Upper lobe of left lung (tissue), 6 donors: ENCODE measurements around the gene NACC2. TPM values are rescaled to one million over a fixed set of nuclear protein-coding genes. Genes with fewer than 3 reads are reported as not detected.

Experiments
- ATAC-seq, 2 donors: fragments of 200-7000 bp; cut with Tn5 transposase; one replicate each; pipeline ENCODE4 v1.9.1; 2022; ENCODE audit warnings: mild to moderate bottlenecking in 2 of 2, moderate library complexity in 2 of 2; ENCODE audit not compliant: low FRiP score in 2 of 2
- DNase-seq, 2 donors: peaks; one replicate each; pipeline ENCODE4 v3.0.0-alpha.2; 2019 to 2020
- H3K27ac ChIP-seq, 4 donors: fragments of 200-600 bp; sonication (generic); one replicate each; pipeline ENCODE4 v1.5.1; 2016 to 2019
- H3K27me3 ChIP-seq, 4 donors: fragments of 200-600 bp; sonication (generic); one replicate each; pipeline ENCODE4 v1.5.1; 2017 to 2019
- H3K36me3 ChIP-seq, 4 donors: fragments of 200-600 bp; sonication (generic); one replicate each; pipeline ENCODE4 v1.5.1; 2016 to 2019
- H3K4me1 ChIP-seq, 4 donors: fragments of 200-600 bp; sonication (generic); one replicate each; pipeline ENCODE4 v1.5.1; 2018 to 2019
- H3K4me3 ChIP-seq, 4 donors: fragments of 200-600 bp; sonication (generic); one replicate each; pipeline ENCODE4 v1.5.1; 2017 to 2019; ENCODE audit warnings: mild to moderate bottlenecking in 2 of 4, moderate library complexity in 1 of 4
- H3K9me3 ChIP-seq, 4 donors: fragments of 200-600 bp; sonication (generic); one replicate each; pipeline ENCODE4 v1.5.1; 2018 to 2019
- CTCF ChIP-seq, 6 experiments: fragments of 450-650 bp in 4 of 6; fragments of 200-600 bp in 2 of 6; sonication (generic) in 2 of 6; IDR thresholded peaks; one replicate each; pipeline ENCODE4 v1.5.1; 2016 to 2019; ENCODE audit warnings: antibody characterized with exemption in 6 of 6
- EP300 ChIP-seq, 4 donors: sonication (generic); formaldehyde crosslinking; IDR thresholded peaks; one replicate each; pipeline ENCODE4 v1.5.1; 2017; ENCODE audit warnings: antibody characterized with exemption in 4 of 4, control low read depth in 2 of 4
- POLR2A ChIP-seq, 4 donors: fragments of 450-650 bp; IDR thresholded peaks; one replicate each; pipeline ENCODE4 v1.5.1; 2016 to 2017; ENCODE audit warnings: antibody characterized with exemption in 4 of 4, mild to moderate bottlenecking in 2 of 4
- POLR2AphosphoS5 ChIP-seq, 2 donors: sonication (generic); formaldehyde crosslinking; IDR thresholded peaks; one replicate each; pipeline ENCODE4 v1.5.1; 2017; ENCODE audit warnings: antibody characterized with exemption in 2 of 2
- WGBS, 2 donors: methylation state at CpG; one replicate each; pipeline ENCODE4 v1.1.5; 2017 to 2018; 5-methylcytosine and 5-hydroxymethylcytosine counted together
- total RNA-seq, 6 donors: library from RNA; depleted of rRNA in 4 of 6; stranded (reverse); fragments of >200 nt in 4 of 6; gene quantifications; one replicate each; pipeline versions ENCODE4 v1.1.0 to v1.2.1, GENCODE V29; 2016 to 2021
- donor health status: DM: no; HTN: no; CAD: no; lungs with moderate emphysema.
- donor health status: DM: no; HTN: yes; CAD: no; lungs with severe emphysema.

Gene NACC2
- total RNA-seq, 6 donors from 2014 or later, result 16.8 to 38.4 (median 31.3) TPM

- Histone ChIP-seq H3K27ac (no peak overlapping the region), H3K27me3 (no peaks in the 10 kb centered on the region), H3K4me1 (peaks cover 46 to 66% (median 50%) of the 10 kb centered on the region in 4 donors), H3K4me3 (no peak overlapping the region), H3K36me3 (peaks cover 0 to 8% (median 0%) of the 10 kb centered on the region in 4 donors), H3K9me3 (no peaks in the 10 kb centered on the region)
- WGBS, 2 donors, result 95 to 100% methylated on average over 3 to 13 of the region's 13 CpGs
- DNase-seq (peak in 1 of 2 donors; percentile 58), ATAC-seq (no peak)
- TF ChIP-seq POLR2AphosphoS5 (IDR thresholded peaks at IDR 0.05), result no peak
- no peak for TF ChIP-seq POLR2A (IDR thresholded peaks at IDR 0.05)
- TF ChIP-seq CTCF (IDR thresholded peaks at IDR 0.05), result no peak
- no peak for TF ChIP-seq EP300 (IDR thresholded peaks at IDR 0.05)
Observed at GRCh38 chr9:136058084-136058483, 37.0 kb downstream of the NACC2 start.

GRCh38 chr9:136057236-136058081 lies 37.6 kb downstream of the NACC2 start:
- DNase-seq, result peak in 1 of 2 donors; percentile 67
- 92 to 96% methylated on average over 23 to 30 of the region's 30 CpGs for WGBS, 2 donors
- H3K36me3 ChIP-seq, result peaks cover 0 to 3% (median 0%) of the 10 kb centered on the region in 4 donors
- no peaks in the 10 kb centered on the region for H3K27me3 ChIP-seq
- no peak overlapping the region for H3K27ac ChIP-seq
- no peak for ATAC-seq
- no peaks in the 10 kb centered on the region for H3K9me3 ChIP-seq
- peaks cover 53 to 72% (median 57%) of the 10 kb centered on the region in 4 donors for H3K4me1 ChIP-seq
- no peak overlapping the region for H3K4me3 ChIP-seq
- TF ChIP-seq POLR2AphosphoS5 (IDR thresholded peaks at IDR 0.05) (no peak), EP300 (IDR thresholded peaks at IDR 0.05) (no peak), CTCF (IDR thresholded peaks at IDR 0.05) (no peak), POLR2A (IDR thresholded peaks at IDR 0.05) (no peak)

GRCh38 chr9:136056546-136057235 lies 38.4 kb downstream of the NACC2 start:
- peaks cover 57 to 80% (median 63%) of the 10 kb centered on the region in 4 donors for H3K4me1 ChIP-seq
- WGBS, 2 donors, result 93 to 95% methylated on average over 6 to 25 of the region's 25 CpGs
- DNase-seq (peak in 1 of 2 donors; percentile 70), ATAC-seq (no peak)
- no peak for TF ChIP-seq CTCF (IDR thresholded peaks at IDR 0.05)
- TF ChIP-seq POLR2AphosphoS5 (IDR thresholded peaks at IDR 0.05), result no peak
- no peak for TF ChIP-seq POLR2A (IDR thresholded peaks at IDR 0.05)
- no peak for TF ChIP-seq EP300 (IDR thresholded peaks at IDR 0.05)
- H3K27me3 ChIP-seq, result no peaks in the 10 kb centered on the region
- H3K27ac ChIP-seq, result no peak overlapping the region
- H3K4me3 ChIP-seq, result no peak overlapping the region
- H3K36me3 ChIP-seq, result no peaks in the 10 kb centered on the region
- H3K9me3 ChIP-seq, result no peaks in the 10 kb centered on the region

- ATAC-seq, result no peak
- Histone ChIP-seq H3K9me3 (no peaks in the 10 kb centered on the region), H3K4me3 (no peak overlapping the region), H3K36me3 (no peaks in the 10 kb centered on the region), H3K27ac (no peak overlapping the region), H3K27me3 (no peaks in the 10 kb centered on the region), H3K4me1 (peaks cover 58 to 81% (median 67%) of the 10 kb centered on the region in 4 donors)
- 64 to 65% methylated on average over 19 to 25 of the region's 30 CpGs for WGBS, 2 donors
- TF ChIP-seq POLR2A (IDR thresholded peaks at IDR 0.05) (no peak), CTCF (IDR thresholded peaks at IDR 0.05) (no peak), POLR2AphosphoS5 (IDR thresholded peaks at IDR 0.05) (no peak)
- peak in 1 of 2 donors; percentile 40 for DNase-seq
Observed at GRCh38 chr9:136055715-136056545, 39.2 kb downstream of the NACC2 start.
